K562 (cell line): ENCODE measurements around the gene HNF1B. TPM values are rescaled to one million over a fixed set of nuclear protein-coding genes. Genes with fewer than 3 reads are reported as not detected.

Source experiments
- ATAC-seq: fragments of 200-7000 bp; cut with Tn5 transposase; 3 replicates; pipeline ENCODE4 v1.9.1; 2020; ENCODE audit warnings: moderate library complexity
- BruUV-seq: library from RNA; stranded (reverse); fragments of 400-500 nt; replicated peaks from 2 replicates; lab custom pipeline; 2021; lab: Mats Ljungman, UMichigan
- CTCF ChIA-PET: fragments of 300-600 bp; formaldehyde crosslinking; extraction: SDS; loops from one replicate; lab custom pipeline; 2021; ENCODE audit warnings: low intra/inter-chr PET ratio; lab: Yijun Ruan, JAX
- POLR2A ChIA-PET: fragments of 300-600, 350-650 bp; sonication (Branson Sonifier 250); formaldehyde crosslinking; extraction: SDS; loops from one replicate; lab custom pipeline; 2021; ENCODE audit warnings: antibody characterized with exemption, inconsistent platforms; lab: Yijun Ruan, JAX
- DNase-seq, 4 experiments: peaks; one replicate each; pipeline versions ENCODE4 v3.0.0 to v3.0.0-alpha.2; 2011 to 2018; ENCODE audit warnings: low spot score in 3 of 4, mixed read lengths in 3 of 4; ENCODE audit errors: extremely low read depth in 1 of 4
- FAIRE-seq: peaks from 2 replicates; lab custom pipeline; 2011; peaks lifted over from hg19 to GRCh38; lab: Jason Lieb, UNC
- H2AFZ ChIP-seq: 2 replicates; pipeline ENCODE4 v1.6.0; 2011; ENCODE audit warnings: low read depth, low read length, control low read depth, inconsistent platforms
- H3K27ac ChIP-seq: fragments of 200-600 bp; 3 replicates; pipeline ENCODE4 v1.8.0; 2011; ENCODE audit warnings: low read depth, mild to moderate bottlenecking, control low read depth, inconsistent platforms, low read length, moderate library complexity, mixed read lengths; ENCODE audit errors: extremely low read depth
- H3K27me3 ChIP-seq, 2 experiments: fragments of 300-600 bp in 1 of 2; 2 replicates in 1 of 2; 3 replicates in 1 of 2; pipeline versions ENCODE4 v1.6.0 to v1.8.0; 2011; ENCODE audit warnings: inconsistent platforms in 2 of 2, low read length in 2 of 2, mild to moderate bottlenecking in 1 of 2, mixed read lengths in 1 of 2, moderate library complexity in 1 of 2; ENCODE audit not compliant: control insufficient read depth in 2 of 2, insufficient read depth in 2 of 2
- H3K36me3 ChIP-seq: fragments of 300-600 bp; 3 replicates; pipeline ENCODE4 v1.8.0; 2011; ENCODE audit warnings: mild to moderate bottlenecking, low read length, inconsistent platforms; ENCODE audit not compliant: control insufficient read depth, insufficient read depth
- H3K4me1 ChIP-seq, 2 experiments: fragments of 200-600 bp in 1 of 2; replicated peaks in 1 of 2; 2 replicates in 1 of 2; 3 replicates in 1 of 2; pipeline versions ENCODE4 v1.5.1 to v1.8.0; 2011; ENCODE audit warnings: inconsistent platforms in 2 of 2, low read length in 2 of 2, mild to moderate bottlenecking in 1 of 2, mixed read lengths in 1 of 2, moderate library complexity in 1 of 2; ENCODE audit not compliant: control insufficient read depth in 2 of 2, insufficient read depth in 2 of 2
- H3K4me2 ChIP-seq: 2 replicates; pipeline ENCODE4 v1.6.1; 2011; ENCODE audit warnings: low read length, control low read depth, inconsistent platforms, mixed read lengths; ENCODE audit not compliant: insufficient read depth
- H3K4me3 ChIP-seq: fragments of 200-600 bp; sonication (generic), shearing (Covaris generic); 2 replicates; pipeline ENCODE4 v1.5.1; 2016; ENCODE audit warnings: control low read depth, inconsistent platforms
- H3K79me2 ChIP-seq: fragments of 200-600 bp; 3 replicates; pipeline ENCODE4 v1.8.0; 2011; ENCODE audit warnings: low read length, inconsistent platforms; ENCODE audit not compliant: control insufficient read depth, insufficient read depth
- H3K9ac ChIP-seq, 2 experiments: 2 replicates each; pipeline versions ENCODE4 v1.6.0 to v1.6.1; 2011; ENCODE audit warnings: low read depth in 2 of 2, low read length in 2 of 2, control low read depth in 1 of 2, inconsistent platforms in 1 of 2, mild to moderate bottlenecking in 1 of 2, mixed read lengths in 1 of 2; ENCODE audit not compliant: insufficient read depth in 1 of 2
- H3K9me1 ChIP-seq: one replicate; pipeline ENCODE4 v1.6.0; 2011; ENCODE audit warnings: inconsistent platforms, mild to moderate bottlenecking, low read length, moderate library complexity; ENCODE audit not compliant: control insufficient read depth, insufficient read depth
- H3K9me3 ChIP-seq: replicated peaks from 2 replicates; pipeline ENCODE4 v1.5.1; 2011; ENCODE audit warnings: low read depth, low read length, inconsistent platforms; ENCODE audit not compliant: control insufficient read depth, insufficient read depth
- H4K20me1 ChIP-seq: replicated peaks from 2 replicates; pipeline ENCODE4 v1.6.1; 2011; ENCODE audit warnings: low read length, inconsistent platforms, mixed read lengths; ENCODE audit not compliant: control insufficient read depth, insufficient read depth
- CHD1 ChIP-seq: fragments of 200-600 bp; sonication (generic); IDR thresholded peaks from one replicate; pipeline ENCODE4 v1.6.1; 2012; ENCODE audit warnings: mild to moderate bottlenecking, moderate library complexity, low read length, inconsistent platforms
- FOXA1 ChIP-seq: fragments of 450-650 bp; IDR thresholded peaks from 2 replicates; pipeline ENCODE4 v1.6.1; 2016; ENCODE audit warnings: mild to moderate bottlenecking, borderline replicate concordance
- FOXK1 ChIP-seq: sonication (generic); formaldehyde crosslinking; IDR thresholded peaks from 2 replicates; pipeline ENCODE4 v1.8.0; 2022; ENCODE audit warnings: missing genetic modification reagents, mild to moderate bottlenecking, borderline replicate concordance
- HMG20B ChIP-seq: fragments of 250-450 bp; sonication (Bioruptor Pico); IDR thresholded peaks from 2 replicates; pipeline ENCODE4 v1.5.0; 2021; ENCODE audit warnings: mild to moderate bottlenecking
- MAFF ChIP-seq: IDR thresholded peaks from 2 replicates; pipeline ENCODE4 v1.6.1; 2012; ENCODE audit warnings: low read length, improper control_type of control experiment
- SMAD3 ChIP-seq: fragments of 450-650 bp; formaldehyde crosslinking; conservative IDR thresholded peaks from 2 replicates; pipeline ENCODE4 v1.4.0; 2020; ENCODE audit warnings: mild to moderate bottlenecking
- ZFP36 ChIP-seq: fragments of 150-350 bp; IDR thresholded peaks from 2 replicates; pipeline ENCODE4 v1.6.1; 2018; ENCODE audit warnings: low read length, low read depth; ENCODE audit not compliant: partially characterized antibody
- ZNF589 ChIP-seq: fragments of 200-800 bp; sonication (Bioruptor generic); IDR thresholded peaks from 2 replicates; pipeline ENCODE4 v1.6.1; 2016; ENCODE audit warnings: low read depth, missing genetic modification characterization, missing compliant biosample characterization
- ZNF77 ChIP-seq: fragments of 250-450 bp; sonication (Bioruptor Pico); IDR thresholded peaks from 2 replicates; pipeline ENCODE4 v1.5.0; 2020
- ZZZ3 ChIP-seq: fragments of 450-650 bp; IDR thresholded peaks from 2 replicates; pipeline ENCODE4 v1.6.1; 2016; ENCODE audit warnings: antibody characterized with exemption, mild to moderate bottlenecking, moderate library complexity
- WGBS: fragments of 100-300 bp; shearing (Covaris generic); methylation state at CpG from one replicate; pipeline ENCODE4 v1.1.6; 2016; ENCODE audit warnings: low coverage, mixed read lengths; ENCODE audit not compliant: insufficient coverage; ENCODE audit errors: missing lambda C conversion rate; 5-methylcytosine and 5-hydroxymethylcytosine counted together
- in situ Hi-C: fragments of 300-500 bp; cut with MboI; formaldehyde crosslinking; loops from 4 replicates; pipeline ENCODE4 v1.15.0; 2018; ENCODE audit warnings: inconsistent platforms, mixed read lengths
- intact Hi-C: fragments of 100-400 bp; cut with micrococcal nuclease; formaldehyde crosslinking; loops from 2 replicates; pipeline ENCODE4 v1.14.2; 2022
- polyA plus RNA-seq, 8 experiments: library from polyadenylated mRNA; depleted of rRNA in 4 of 8; stranded (reverse) in 5 of 8; unstranded in 3 of 8; fragments of >200 nt; fragmentation: Nextera tagmentation in 2 of 8; fragmentation: Illumina TruSeq in 1 of 8; extraction: Ambion mirVana in 2 of 8; extraction: Trizol in 1 of 8; gene quantifications; 2 replicates each; pipeline versions ENCODE4 v1.2.1 to v1.2.3, GENCODE V29; 2011 to 2014; ENCODE audit warnings: inconsistent platforms in 1 of 8, missing spikeins in 1 of 8
- total RNA-seq, 7 experiments: library from RNA; depleted of rRNA in 6 of 7; stranded (reverse); fragments of >200 nt in 6 of 7; fragmentation: Illumina TruSeq in 2 of 7; extraction: Trizol in 2 of 7; gene quantifications; 2 replicates each; pipeline versions ENCODE4 v1.2.1 to v1.2.3, GENCODE V29; 2011 to 2021; ENCODE audit warnings: low replicate concordance in 1 of 7
- TF ChIP-seq, protein P1 (sequence below), 2 experiments: fragments of 450-650 bp; IDR thresholded peaks; 2 replicates each; pipeline ENCODE4 v1.6.1; 2018; ENCODE audit warnings: mild to moderate bottlenecking in 2 of 2, low read depth in 1 of 2; ENCODE audit not compliant: partially characterized antibody in 2 of 2
- TF ChIP-seq, protein P2 (sequence below): fragments of 450-650 bp; IDR thresholded peaks from one replicate; pipeline ENCODE4 v1.6.1; 2018; ENCODE audit warnings: mild to moderate bottlenecking, moderate library complexity; ENCODE audit not compliant: partially characterized antibody

HNF1B gene
- total and polyA plus RNA-seq, 9 of the 15 experiments (the other 6 are each of a cell fraction or from before 2014, with no cell fraction given), result not detected

DNA sequence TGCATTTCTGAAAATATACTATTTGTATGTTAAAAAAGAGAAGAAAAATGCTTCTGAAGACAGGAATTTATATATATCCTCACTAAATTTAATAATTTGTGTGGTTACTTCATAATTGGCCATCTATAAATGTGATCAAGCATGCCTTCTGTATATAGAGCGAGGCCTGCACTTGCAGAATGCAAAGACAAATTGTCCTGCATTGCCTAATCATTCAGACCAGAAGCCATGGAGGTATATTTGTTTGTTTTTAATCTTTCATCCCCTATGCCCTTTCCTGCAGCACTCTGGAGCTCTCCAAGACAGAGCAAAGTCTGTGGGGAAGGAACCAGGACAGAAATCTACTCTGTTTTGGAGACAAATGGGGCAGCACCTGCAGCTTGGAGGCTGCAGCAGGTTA, 77.8 kb downstream of the HNF1B start:
- no peak for FAIRE-seq
- WGBS, result 0% methylated on average over 1 of the region's 1 CpG
- Histone ChIP-seq H4K20me1 (no peaks in the 10 kb centered on the region), H3K4me1 (no peaks in the 10 kb centered on the region), H3K9me1 (no peaks in the 10 kb centered on the region), H3K9ac (no peak overlapping the region), H3K79me2 (no peaks in the 10 kb centered on the region), H2AFZ (no peak overlapping the region), H3K4me3 (no peak overlapping the region), H3K27ac (no peak overlapping the region), H3K9me3 (no peaks in the 10 kb centered on the region), H3K27me3 (peaks cover 29 to 32% of the 10 kb centered on the region in 2 experiments), H3K4me2 (no peak overlapping the region), H3K36me3 (no peaks in the 10 kb centered on the region)
- ChIA-PET POLR2A (interaction anchor here (0.6 kb wide), 1 partner anchor 80 kb away, joined by 3 read pairs; no protein-coding TSS in a partner anchor), CTCF (no interaction called here)
- in situ Hi-C loops, result no loop called here
- TF ChIP-seq ZZZ3, result no peak
- intact Hi-C loops, result no loop called here
- no peak for DNase-seq
- ATAC-seq, result no peak
- BruUV-seq, result no TSS peak

DNA sequence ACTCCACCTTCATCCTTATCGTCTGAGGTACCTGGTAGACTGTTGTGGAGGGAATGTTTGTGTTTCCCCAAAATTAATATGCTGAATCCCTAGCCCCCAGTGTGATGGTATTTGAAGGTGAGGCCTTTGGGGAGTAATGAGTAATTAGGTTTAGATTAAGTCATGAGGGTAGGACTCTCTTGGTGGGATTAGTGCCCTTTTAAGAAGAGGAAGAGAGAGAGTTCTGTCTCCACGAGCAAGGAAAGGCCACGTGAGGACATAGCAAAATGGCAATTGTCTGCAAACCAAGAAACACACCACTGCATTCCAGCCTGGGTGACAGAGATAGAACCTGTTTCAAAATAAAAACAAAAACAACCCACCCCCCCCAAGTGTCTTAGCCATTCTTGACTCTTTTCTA, 80.6 kb downstream of the HNF1B start:
- no peaks in the 10 kb centered on the region for H3K36me3 ChIP-seq
- DNase-seq (no peak), ATAC-seq (no peak), FAIRE-seq (no peak)
- no peak overlapping the region for H3K4me3 ChIP-seq
- H3K27me3 ChIP-seq, result peaks cover 17 to 44% of the 10 kb centered on the region in 2 experiments
- H3K9me1 ChIP-seq, result peaks cover 2% of the 10 kb centered on the region
- H2AFZ ChIP-seq, result no peak overlapping the region
- H3K9ac ChIP-seq, result no peak overlapping the region
- BruUV-seq, result no TSS peak
- no peak overlapping the region for H3K27ac ChIP-seq
- H3K4me1 ChIP-seq, result no peaks in the 10 kb centered on the region
- ChIA-PET POLR2A (interaction anchor here (0.6 kb wide), 1 partner anchor 31 kb away, joined by 3 read pairs; no protein-coding TSS in a partner anchor), CTCF (no interaction called here)
- in situ Hi-C loops (no loop called here), intact Hi-C loops (no loop called here)
- 4% methylated on average over 3 of the region's 3 CpGs for WGBS
- H3K4me2 ChIP-seq, result no peak overlapping the region
- no peaks in the 10 kb centered on the region for H3K9me3 ChIP-seq
- H4K20me1 ChIP-seq, result no peaks in the 10 kb centered on the region
- H3K79me2 ChIP-seq, result no peaks in the 10 kb centered on the region
- no peak for TF ChIP-seq MAFF
- no peak for TF ChIP-seq ZNF77
- no peak for TF ChIP-seq ZNF589 (CRISPR knock-in tag)
- no peak for TF ChIP-seq HMG20B (CRISPR knock-in tag)
- TF ChIP-seq FOXA1, result no peak
- TF ChIP-seq FOXK1 (CRISPR knock-in tag), result no peak
- TF ChIP-seq, protein P1, sequence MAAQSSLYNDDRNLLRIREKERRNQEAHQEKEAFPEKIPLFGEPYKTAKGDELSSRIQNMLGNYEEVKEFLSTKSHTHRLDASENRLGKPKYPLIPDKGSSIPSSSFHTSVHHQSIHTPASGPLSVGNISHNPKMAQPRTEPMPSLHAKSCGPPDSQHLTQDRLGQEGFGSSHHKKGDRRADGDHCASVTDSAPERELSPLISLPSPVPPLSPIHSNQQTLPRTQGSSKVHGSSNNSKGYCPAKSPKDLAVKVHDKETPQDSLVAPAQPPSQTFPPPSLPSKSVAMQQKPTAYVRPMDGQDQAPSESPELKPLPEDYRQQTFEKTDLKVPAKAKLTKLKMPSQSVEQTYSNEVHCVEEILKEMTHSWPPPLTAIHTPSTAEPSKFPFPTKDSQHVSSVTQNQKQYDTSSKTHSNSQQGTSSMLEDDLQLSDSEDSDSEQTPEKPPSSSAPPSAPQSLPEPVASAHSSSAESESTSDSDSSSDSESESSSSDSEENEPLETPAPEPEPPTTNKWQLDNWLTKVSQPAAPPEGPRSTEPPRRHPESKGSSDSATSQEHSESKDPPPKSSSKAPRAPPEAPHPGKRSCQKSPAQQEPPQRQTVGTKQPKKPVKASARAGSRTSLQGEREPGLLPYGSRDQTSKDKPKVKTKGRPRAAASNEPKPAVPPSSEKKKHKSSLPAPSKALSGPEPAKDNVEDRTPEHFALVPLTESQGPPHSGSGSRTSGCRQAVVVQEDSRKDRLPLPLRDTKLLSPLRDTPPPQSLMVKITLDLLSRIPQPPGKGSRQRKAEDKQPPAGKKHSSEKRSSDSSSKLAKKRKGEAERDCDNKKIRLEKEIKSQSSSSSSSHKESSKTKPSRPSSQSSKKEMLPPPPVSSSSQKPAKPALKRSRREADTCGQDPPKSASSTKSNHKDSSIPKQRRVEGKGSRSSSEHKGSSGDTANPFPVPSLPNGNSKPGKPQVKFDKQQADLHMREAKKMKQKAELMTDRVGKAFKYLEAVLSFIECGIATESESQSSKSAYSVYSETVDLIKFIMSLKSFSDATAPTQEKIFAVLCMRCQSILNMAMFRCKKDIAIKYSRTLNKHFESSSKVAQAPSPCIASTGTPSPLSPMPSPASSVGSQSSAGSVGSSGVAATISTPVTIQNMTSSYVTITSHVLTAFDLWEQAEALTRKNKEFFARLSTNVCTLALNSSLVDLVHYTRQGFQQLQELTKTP (IDR thresholded peaks at IDR 0.05; ENCODE audit: low read depth in 1 of 2, partially characterized antibody in 2 of 2), result no peak
- no peak for TF ChIP-seq SMAD3 (CRISPR knock-in tag)
- no peak for TF ChIP-seq ZFP36
- no peak for TF ChIP-seq CHD1
- TF ChIP-seq, protein P2, sequence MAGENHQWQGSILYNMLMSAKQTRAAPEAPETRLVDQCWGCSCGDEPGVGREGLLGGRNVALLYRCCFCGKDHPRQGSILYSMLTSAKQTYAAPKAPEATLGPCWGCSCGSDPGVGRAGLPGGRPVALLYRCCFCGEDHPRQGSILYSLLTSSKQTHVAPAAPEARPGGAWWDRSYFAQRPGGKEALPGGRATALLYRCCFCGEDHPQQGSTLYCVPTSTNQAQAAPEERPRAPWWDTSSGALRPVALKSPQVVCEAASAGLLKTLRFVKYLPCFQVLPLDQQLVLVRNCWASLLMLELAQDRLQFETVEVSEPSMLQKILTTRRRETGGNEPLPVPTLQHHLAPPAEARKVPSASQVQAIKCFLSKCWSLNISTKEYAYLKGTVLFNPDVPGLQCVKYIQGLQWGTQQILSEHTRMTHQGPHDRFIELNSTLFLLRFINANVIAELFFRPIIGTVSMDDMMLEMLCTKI, result no peak
